ENCODE data around the gene ST14. TPM values are rescaled to one million over a fixed set of nuclear protein-coding genes. Genes with fewer than 3 reads are reported as not detected.

Gene ST14
- polyA plus RNA-seq, 1 of the 3 experiments (the other 2 are of a cell fraction): not detected

DNA sequence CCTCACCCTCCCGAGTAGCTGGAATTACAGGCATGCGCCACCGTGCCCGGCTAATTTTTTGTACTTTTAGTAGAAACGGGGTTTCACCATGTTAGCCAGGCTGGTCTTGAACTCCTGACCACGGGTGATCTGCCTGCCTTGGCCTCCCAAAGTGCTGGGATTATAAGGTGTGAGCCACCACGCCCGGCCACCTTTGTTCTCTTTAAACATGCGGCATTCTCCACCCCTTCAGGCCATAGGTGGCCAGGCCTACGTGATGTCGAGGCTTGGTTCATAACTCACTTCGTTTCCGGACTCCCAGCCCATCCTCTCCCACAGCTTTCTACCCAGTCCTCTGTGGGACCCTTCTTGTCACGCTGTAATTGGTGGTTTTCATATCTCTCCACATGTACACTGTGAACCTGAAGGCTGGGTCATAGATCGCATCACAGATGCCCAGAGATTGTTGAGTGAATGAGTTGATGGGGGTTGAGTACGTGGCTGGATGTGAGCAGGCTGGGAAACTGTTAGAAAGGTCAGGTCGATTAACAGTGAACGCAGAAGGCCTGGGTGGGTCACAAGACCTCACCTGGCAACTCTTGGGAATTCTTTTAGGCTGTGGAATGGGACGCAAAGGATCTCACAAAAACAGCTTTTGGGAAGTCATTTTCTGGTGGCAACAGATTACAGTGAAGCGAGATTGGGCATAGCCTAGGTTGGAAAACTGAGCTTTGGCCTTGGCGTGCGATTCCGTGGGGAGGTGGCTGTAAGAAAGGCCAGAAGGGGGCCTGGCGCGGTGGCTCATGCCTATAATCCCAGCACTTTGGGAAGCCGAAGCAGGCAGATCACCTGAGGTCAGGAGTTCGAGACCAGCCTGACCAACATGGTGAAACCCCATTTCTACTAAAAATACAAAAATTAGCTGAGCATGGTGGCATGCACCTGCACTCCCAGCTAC, 44.5 kb downstream of the ST14 start:
- no peaks in the 10 kb centered on the region for H3K9me3 ChIP-seq
- H3K4me2 ChIP-seq: no peak overlapping the region
- no peak overlapping the region for H2AFZ ChIP-seq (ENCODE audit: low read depth)
- ChIA-PET POLR2A (no interaction called here), CTCF (interaction anchor here (4.5 kb wide), 1 partner anchor 9 kb away, joined by 27 read pairs; no protein-coding TSS in a partner anchor)
- no peaks in the 10 kb centered on the region for H3K79me2 ChIP-seq (ENCODE audit: insufficient read depth)
- no peaks in the 10 kb centered on the region for H3K36me3 ChIP-seq (replicated peaks in 1 of 2; ENCODE audit: control insufficient read depth in 1 of 2, insufficient read depth in 2 of 2, low read length in 1 of 2)
- H3K27ac ChIP-seq (ENCODE audit: low read depth in 2 of 2, low read length in 1 of 2): no peak overlapping the region
- peaks cover 21% of the 10 kb centered on the region; the same call in 1 of the 2 replicates for H3K27me3 ChIP-seq (ENCODE audit: insufficient read depth)
- no peaks in the 10 kb centered on the region for H3K9me2 ChIP-seq
- no peak for DNase-seq
- H3F3A ChIP-seq (replicated peaks; ENCODE audit: insufficient read depth): no peaks in the 10 kb centered on the region
- peaks cover 0 to under 1% of the 10 kb centered on the region in 2 experiments; a peak in 1 of 4 replicates for H3K4me1 ChIP-seq (ENCODE audit: control insufficient read depth in 1 of 2, insufficient read depth in 2 of 2, low read depth in 1 of 2, low read length in 1 of 2)
- 80% methylated on average over 23 of the region's 27 CpGs for WGBS (ENCODE audit: low lambda C conversion rate)
- no peaks in the 10 kb centered on the region for H4K20me1 ChIP-seq (ENCODE audit: insufficient read depth)
- H3K9ac ChIP-seq: no peak overlapping the region
- TF ChIP-seq NFIC (IDR thresholded peaks at IDR 0.05; ENCODE audit: borderline replicate concordance): no peak
- no peak for TF ChIP-seq TAF1 (IDR thresholded peaks at IDR 0.05; ENCODE audit: borderline replicate concordance, low read depth, low read length)
- no peak for TF ChIP-seq GABPA (IDR thresholded peaks at IDR 0.05; ENCODE audit: low read depth)
- TF ChIP-seq FOSL2 (IDR thresholded peaks at IDR 0.05; ENCODE audit: borderline replicate concordance, low read depth): no peak
- TF ChIP-seq GATA2 (CRISPR knock-in tag; IDR thresholded peaks at IDR 0.05): no peak
- no peak for TF ChIP-seq SIN3A (IDR thresholded peaks at IDR 0.05; ENCODE audit: borderline replicate concordance, low read depth, low read length)
- TF ChIP-seq, protein P1, sequence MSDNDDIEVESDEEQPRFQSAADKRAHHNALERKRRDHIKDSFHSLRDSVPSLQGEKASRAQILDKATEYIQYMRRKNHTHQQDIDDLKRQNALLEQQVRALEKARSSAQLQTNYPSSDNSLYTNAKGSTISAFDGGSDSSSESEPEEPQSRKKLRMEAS (IDR thresholded peaks at IDR 0.05; ENCODE audit: low read depth): no peak
- TF ChIP-seq, protein P2, sequence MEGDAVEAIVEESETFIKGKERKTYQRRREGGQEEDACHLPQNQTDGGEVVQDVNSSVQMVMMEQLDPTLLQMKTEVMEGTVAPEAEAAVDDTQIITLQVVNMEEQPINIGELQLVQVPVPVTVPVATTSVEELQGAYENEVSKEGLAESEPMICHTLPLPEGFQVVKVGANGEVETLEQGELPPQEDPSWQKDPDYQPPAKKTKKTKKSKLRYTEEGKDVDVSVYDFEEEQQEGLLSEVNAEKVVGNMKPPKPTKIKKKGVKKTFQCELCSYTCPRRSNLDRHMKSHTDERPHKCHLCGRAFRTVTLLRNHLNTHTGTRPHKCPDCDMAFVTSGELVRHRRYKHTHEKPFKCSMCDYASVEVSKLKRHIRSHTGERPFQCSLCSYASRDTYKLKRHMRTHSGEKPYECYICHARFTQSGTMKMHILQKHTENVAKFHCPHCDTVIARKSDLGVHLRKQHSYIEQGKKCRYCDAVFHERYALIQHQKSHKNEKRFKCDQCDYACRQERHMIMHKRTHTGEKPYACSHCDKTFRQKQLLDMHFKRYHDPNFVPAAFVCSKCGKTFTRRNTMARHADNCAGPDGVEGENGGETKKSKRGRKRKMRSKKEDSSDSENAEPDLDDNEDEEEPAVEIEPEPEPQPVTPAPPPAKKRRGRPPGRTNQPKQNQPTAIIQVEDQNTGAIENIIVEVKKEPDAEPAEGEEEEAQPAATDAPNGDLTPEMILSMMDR (IDR thresholded peaks at IDR 0.05): no peak
- TF ChIP-seq RXRA (IDR thresholded peaks at IDR 0.05; ENCODE audit: borderline replicate concordance, low read depth): no peak
- no peak for TF ChIP-seq NRF1 (IDR thresholded peaks at IDR 0.05; ENCODE audit: low read depth, low read length)
- no peak for TF ChIP-seq RFX5 (IDR thresholded peaks at IDR 0.05; ENCODE audit: low read length)
- no peak for TF ChIP-seq JUND (IDR thresholded peaks at IDR 0.05)
- TF ChIP-seq ELF1 (IDR thresholded peaks at IDR 0.05): no peak
- TF ChIP-seq RCOR1 (IDR thresholded peaks at IDR 0.05; ENCODE audit: low read length): no peak
- TF ChIP-seq YY1 (IDR thresholded peaks at IDR 0.05; ENCODE audit: low read depth): no peak
- no peak for TF ChIP-seq EP300 (IDR thresholded peaks at IDR 0.05; ENCODE audit: borderline replicate concordance in 1 of 2, low read depth in 1 of 2, low read length in 1 of 2)
- TF ChIP-seq TEAD4 (IDR thresholded peaks at IDR 0.05; ENCODE audit: borderline replicate concordance, insufficient read depth): no peak
- no peak for TF ChIP-seq TCF12 (IDR thresholded peaks at IDR 0.05)
- TF ChIP-seq, protein P3, sequence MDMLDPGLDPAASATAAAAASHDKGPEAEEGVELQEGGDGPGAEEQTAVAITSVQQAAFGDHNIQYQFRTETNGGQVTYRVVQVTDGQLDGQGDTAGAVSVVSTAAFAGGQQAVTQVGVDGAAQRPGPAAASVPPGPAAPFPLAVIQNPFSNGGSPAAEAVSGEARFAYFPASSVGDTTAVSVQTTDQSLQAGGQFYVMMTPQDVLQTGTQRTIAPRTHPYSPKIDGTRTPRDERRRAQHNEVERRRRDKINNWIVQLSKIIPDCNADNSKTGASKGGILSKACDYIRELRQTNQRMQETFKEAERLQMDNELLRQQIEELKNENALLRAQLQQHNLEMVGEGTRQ (IDR thresholded peaks at IDR 0.05; ENCODE audit: borderline replicate concordance, low read depth, low read length): no peak
- no peak for TF ChIP-seq RAD21 (IDR thresholded peaks at IDR 0.05; ENCODE audit: low read length)
- no peak overlapping the region for H3K4me3 ChIP-seq (ENCODE audit: low read depth in 2 of 2, low read length in 1 of 2)

Data from SK-N-SH (cell line).